ENCODE results near the gene VWA8.

Gene VWA8

GRCh38 chr13:41764558-41764957, 196.4 kb downstream of the VWA8 start:
- Histone ChIP-seq H3K4me1 (ENCODE audit: low read length) (no peaks in the 10 kb centered on the region), H3K27ac (ENCODE audit: low read length) (no peak overlapping the region), H3K4me3 (ENCODE audit: low read length) (no peak overlapping the region), H2AFZ (ENCODE audit: low read depth, low read length) (no peak overlapping the region), H3K79me2 (ENCODE audit: low read length) (no peaks in the 10 kb centered on the region), H4K20me1 (ENCODE audit: insufficient read depth, low read length) (no peaks in the 10 kb centered on the region), H3K9ac (ENCODE audit: low read length) (no peak overlapping the region), H3K9me3 (ENCODE audit: insufficient read depth, low read length) (no peaks in the 10 kb centered on the region), H3K27me3 (ENCODE audit: low read depth, low read length) (no peaks in the 10 kb centered on the region), H3K36me3 (replicated peaks; ENCODE audit: low read depth, low read length) (peaks cover 4% of the 10 kb centered on the region), H3K4me2 (ENCODE audit: low read length) (no peak overlapping the region)
- TF ChIP-seq CTCF (IDR thresholded peaks at IDR 0.05; ENCODE audit: low read depth, low read length), result no peak
- no peak for TF ChIP-seq EZH2phosphoT487 (IDR thresholded peaks at IDR 0.05; ENCODE audit: low read depth)

GRCh38 chr13:41763782-41764181, 197.1 kb downstream of the VWA8 start:
- peaks cover 4% of the 10 kb centered on the region for H3K36me3 ChIP-seq (replicated peaks; ENCODE audit: low read depth, low read length)
- no peaks in the 10 kb centered on the region for H4K20me1 ChIP-seq (ENCODE audit: insufficient read depth, low read length)
- no peak overlapping the region for H3K27ac ChIP-seq (ENCODE audit: low read length)
- H2AFZ ChIP-seq (ENCODE audit: low read depth, low read length), result no peak overlapping the region
- no peak overlapping the region for H3K4me3 ChIP-seq (ENCODE audit: low read length)
- H3K27me3 ChIP-seq (ENCODE audit: low read depth, low read length), result no peaks in the 10 kb centered on the region
- TF ChIP-seq CTCF (IDR thresholded peaks at IDR 0.05; ENCODE audit: low read depth, low read length) (no peak), EZH2phosphoT487 (IDR thresholded peaks at IDR 0.05; ENCODE audit: low read depth) (no peak)
- no peak overlapping the region for H3K9ac ChIP-seq (ENCODE audit: low read length)
- H3K9me3 ChIP-seq (ENCODE audit: insufficient read depth, low read length), result no peaks in the 10 kb centered on the region
- no peaks in the 10 kb centered on the region for H3K4me1 ChIP-seq (ENCODE audit: low read length)
- H3K4me2 ChIP-seq (ENCODE audit: low read length), result no peak overlapping the region
- no peaks in the 10 kb centered on the region for H3K79me2 ChIP-seq (ENCODE audit: low read length)

- H2AFZ ChIP-seq (ENCODE audit: low read depth, low read length), result no peak overlapping the region
- H3K9ac ChIP-seq (ENCODE audit: low read length), result no peak overlapping the region
- no peaks in the 10 kb centered on the region for H3K27me3 ChIP-seq (ENCODE audit: low read depth, low read length)
- H3K9me3 ChIP-seq (ENCODE audit: insufficient read depth, low read length), result no peaks in the 10 kb centered on the region
- no peaks in the 10 kb centered on the region for H3K4me1 ChIP-seq (ENCODE audit: low read length)
- no peak overlapping the region for H3K27ac ChIP-seq (ENCODE audit: low read length)
- H3K4me3 ChIP-seq (ENCODE audit: low read length), result no peak overlapping the region
- H3K79me2 ChIP-seq (ENCODE audit: low read length), result no peaks in the 10 kb centered on the region
- no peak overlapping the region for H3K4me2 ChIP-seq (ENCODE audit: low read length)
- no peaks in the 10 kb centered on the region for H4K20me1 ChIP-seq (ENCODE audit: insufficient read depth, low read length)
- no peak for TF ChIP-seq CTCF (IDR thresholded peaks at IDR 0.05; ENCODE audit: low read depth, low read length)
- no peak for TF ChIP-seq EZH2phosphoT487 (IDR thresholded peaks at IDR 0.05; ENCODE audit: low read depth)
- H3K36me3 ChIP-seq (replicated peaks; ENCODE audit: low read depth, low read length), result peaks cover 4% of the 10 kb centered on the region
Measured at GRCh38 chr13:41762796-41763195, 198.1 kb downstream of the VWA8 start.

GRCh38 chr13:41756198-41756880, 204.6 kb downstream of the VWA8 start:
- H3K9me3 ChIP-seq (ENCODE audit: insufficient read depth, low read length), result no peaks in the 10 kb centered on the region
- H4K20me1 ChIP-seq (ENCODE audit: insufficient read depth, low read length), result no peaks in the 10 kb centered on the region
- no peak overlapping the region for H3K27ac ChIP-seq (ENCODE audit: low read length)
- H3K4me2 ChIP-seq (ENCODE audit: low read length), result no peak overlapping the region
- H3K36me3 ChIP-seq (replicated peaks; ENCODE audit: low read depth, low read length), result peaks cover 4% of the 10 kb centered on the region
- no peak overlapping the region for H2AFZ ChIP-seq (ENCODE audit: low read depth, low read length)
- no peaks in the 10 kb centered on the region for H3K27me3 ChIP-seq (ENCODE audit: low read depth, low read length)
- TF ChIP-seq CTCF (IDR thresholded peaks at IDR 0.05; ENCODE audit: low read depth, low read length), result no peak
- no peak for TF ChIP-seq EZH2phosphoT487 (IDR thresholded peaks at IDR 0.05; ENCODE audit: low read depth)
- no peak overlapping the region for H3K4me3 ChIP-seq (ENCODE audit: low read length)
- H3K79me2 ChIP-seq (ENCODE audit: low read length), result no peaks in the 10 kb centered on the region
- H3K9ac ChIP-seq (ENCODE audit: low read length), result no peak overlapping the region
- no peaks in the 10 kb centered on the region for H3K4me1 ChIP-seq (ENCODE audit: low read length)

All from OCI-LY3 (cell line).